Duodenal mucosa (tissue), 2 donors: Measurements from ENCODE around the gene GRIPAP1.

Source experiments
- H3K27ac ChIP-seq: one replicate; pipeline ENCODE4 v1.7.0; 2013; ENCODE audit warnings: low read depth, low read length
- H3K27me3 ChIP-seq, 2 donors: one replicate each; pipeline ENCODE4 v1.7.0; 2013; ENCODE audit warnings: low read length in 2 of 2, control low read depth in 1 of 2; ENCODE audit not compliant: insufficient read depth in 2 of 2, control insufficient read depth in 1 of 2
- H3K36me3 ChIP-seq, 2 donors: one replicate each; pipeline ENCODE4 v1.7.0; 2013; ENCODE audit warnings: low read length in 2 of 2, control low read depth in 1 of 2; ENCODE audit not compliant: insufficient read depth in 2 of 2, control insufficient read depth in 1 of 2
- H3K4me1 ChIP-seq, 2 donors: one replicate each; pipeline ENCODE4 v1.7.0; 2013; ENCODE audit warnings: low read length in 2 of 2, control low read depth in 1 of 2; ENCODE audit not compliant: insufficient read depth in 2 of 2, control insufficient read depth in 1 of 2
- H3K4me3 ChIP-seq, 2 donors: one replicate each; pipeline ENCODE4 v1.7.0; 2013; ENCODE audit warnings: low read length in 2 of 2, low read depth in 1 of 2
- H3K9ac ChIP-seq, 2 donors: one replicate each; pipeline ENCODE4 v1.7.0; 2013; ENCODE audit warnings: low read length in 2 of 2, low read depth in 1 of 2
- H3K9me3 ChIP-seq, 2 donors: one replicate each; pipeline ENCODE4 v1.7.0; 2013; ENCODE audit warnings: low read length in 2 of 2, control low read depth in 1 of 2; ENCODE audit not compliant: control insufficient read depth in 1 of 2

Gene GRIPAP1

DNA sequence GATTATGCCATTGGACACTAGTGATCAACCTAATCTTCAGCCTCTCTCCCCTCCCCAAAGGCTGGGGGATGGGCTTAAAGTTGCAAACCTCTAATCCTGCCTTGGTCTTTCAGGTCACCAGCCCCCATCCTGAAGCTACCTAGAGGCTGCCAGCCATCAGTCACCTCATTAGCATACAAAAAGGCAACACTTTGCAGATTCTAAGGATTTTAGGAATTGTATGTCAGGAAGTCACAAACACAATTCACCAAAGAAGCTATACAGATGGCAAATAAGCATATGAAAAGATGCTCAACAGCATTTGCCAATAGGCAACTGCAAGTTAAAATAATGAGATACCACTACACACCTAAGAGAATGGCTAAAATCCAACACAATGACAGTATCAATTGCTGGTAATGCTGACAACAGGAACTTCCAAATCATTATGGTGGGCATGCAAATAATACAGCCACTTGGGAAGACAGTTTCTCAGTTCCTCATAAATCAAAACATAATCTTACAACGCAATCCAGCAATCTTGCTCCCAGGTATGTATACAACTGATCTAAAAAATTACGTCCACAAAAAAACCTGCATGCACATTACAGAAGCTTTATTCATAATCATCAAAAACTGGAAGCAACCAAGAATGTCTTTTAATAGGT is 74.2 kb downstream of the GRIPAP1 start:
- Histone ChIP-seq H3K9me3 (no peaks in the 10 kb centered on the region), H3K27ac (no peak overlapping the region), H3K4me1 (peaks cover 0 to 5% of the 10 kb centered on the region in 2 donors), H3K4me3 (no peak overlapping the region), H3K9ac (no peak overlapping the region), H3K36me3 (peaks cover 18 to 29% of the 10 kb centered on the region in 2 donors), H3K27me3 (no peaks in the 10 kb centered on the region)

DNA sequence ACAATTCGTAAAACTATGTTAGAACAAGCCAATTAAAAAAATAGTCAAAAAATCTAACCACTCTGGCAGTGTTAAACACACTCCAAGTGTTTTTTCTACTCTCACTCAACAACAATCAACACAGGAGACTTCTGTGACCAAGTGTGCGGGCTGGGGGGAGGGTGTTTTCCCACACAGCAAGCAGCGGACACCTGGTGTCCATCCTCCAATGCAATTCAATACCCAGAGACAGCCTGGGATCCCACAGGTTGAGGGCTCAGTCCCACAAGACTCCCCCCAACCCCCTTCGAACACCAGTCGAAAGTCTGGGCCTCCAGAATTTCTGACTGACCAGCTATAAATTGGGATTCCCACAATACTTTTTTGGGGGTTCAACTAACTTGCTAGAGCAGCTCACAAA is 74.9 kb downstream of the GRIPAP1 start:
- no peak overlapping the region for H3K9ac ChIP-seq
- no peaks in the 10 kb centered on the region for H3K9me3 ChIP-seq
- peaks cover 0 to 5% of the 10 kb centered on the region in 2 donors for H3K4me1 ChIP-seq
- H3K27ac ChIP-seq, result no peak overlapping the region
- no peaks in the 10 kb centered on the region for H3K27me3 ChIP-seq
- H3K36me3 ChIP-seq, result peaks cover 18 to 34% of the 10 kb centered on the region in 2 donors
- no peak overlapping the region for H3K4me3 ChIP-seq

DNA sequence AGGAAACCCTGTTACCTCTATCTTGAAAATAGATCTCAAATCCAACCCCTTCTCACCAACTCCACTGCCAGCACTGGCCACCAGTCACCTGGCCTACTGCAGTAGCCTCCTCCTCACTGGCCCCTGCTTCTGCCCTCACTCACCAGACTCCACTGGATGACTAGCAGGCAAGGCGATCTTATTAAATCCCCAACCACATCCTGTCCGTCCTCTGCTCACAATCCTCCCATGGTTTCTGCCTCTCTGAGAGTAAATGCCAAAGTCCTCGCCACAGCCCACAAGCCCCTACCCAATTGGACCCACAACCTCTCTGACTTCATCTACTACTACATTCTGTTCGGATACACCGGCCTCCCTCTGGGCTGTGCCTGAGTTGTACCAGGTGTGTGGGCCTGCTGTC is 77.8 kb downstream of the GRIPAP1 start:
- Histone ChIP-seq H3K36me3 (peaks cover 18 to 33% of the 10 kb centered on the region in 2 donors), H3K27me3 (no peaks in the 10 kb centered on the region)

DNA sequence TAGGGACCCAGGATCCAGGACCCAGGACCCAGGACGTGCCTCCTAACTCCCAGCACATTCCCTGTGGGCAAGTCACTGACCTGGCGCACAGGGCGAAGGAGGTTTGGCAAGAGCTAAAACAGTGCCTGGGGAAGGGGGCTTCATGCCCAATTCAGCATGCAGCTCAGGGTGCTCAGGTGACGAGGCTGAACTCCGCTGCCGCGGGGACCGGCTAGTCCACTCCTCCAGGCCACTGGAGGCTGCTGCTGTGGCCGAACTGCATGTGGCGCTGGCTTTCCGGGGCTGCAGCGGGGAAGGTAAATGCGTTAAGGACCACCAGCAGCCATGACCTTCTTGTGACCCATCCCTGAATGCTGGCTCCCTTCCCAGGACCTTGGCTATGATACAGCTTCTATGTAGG is 78.3 kb downstream of the GRIPAP1 start:
- Histone ChIP-seq H3K36me3 (peaks cover 18 to 33% of the 10 kb centered on the region in 2 donors), H3K27me3 (no peaks in the 10 kb centered on the region), H3K27ac (no peak overlapping the region), H3K4me1 (peaks cover 7 to 18% of the 10 kb centered on the region in 2 donors), H3K9ac (no peak overlapping the region), H3K4me3 (no peak overlapping the region), H3K9me3 (no peaks in the 10 kb centered on the region)

More for the DNA sequence above, 77.8 kb downstream of the GRIPAP1 start:
- H3K9ac ChIP-seq, result no peak overlapping the region
- no peak overlapping the region for H3K4me3 ChIP-seq
- H3K4me1 ChIP-seq, result peaks cover 7 to 18% of the 10 kb centered on the region in 2 donors
- H3K9me3 ChIP-seq, result no peaks in the 10 kb centered on the region
- no peak overlapping the region for H3K27ac ChIP-seq
